Limb (tissue), 2 donors: ENCODE results near the gene CPA5.

Experiments used
- DNase-seq, 2 donors: peaks; one replicate each; pipeline ENCODE4 v3.0.0-alpha.2; 2016; ENCODE audit errors: extremely low spot score in 2 of 2

CPA5 gene

DNA sequence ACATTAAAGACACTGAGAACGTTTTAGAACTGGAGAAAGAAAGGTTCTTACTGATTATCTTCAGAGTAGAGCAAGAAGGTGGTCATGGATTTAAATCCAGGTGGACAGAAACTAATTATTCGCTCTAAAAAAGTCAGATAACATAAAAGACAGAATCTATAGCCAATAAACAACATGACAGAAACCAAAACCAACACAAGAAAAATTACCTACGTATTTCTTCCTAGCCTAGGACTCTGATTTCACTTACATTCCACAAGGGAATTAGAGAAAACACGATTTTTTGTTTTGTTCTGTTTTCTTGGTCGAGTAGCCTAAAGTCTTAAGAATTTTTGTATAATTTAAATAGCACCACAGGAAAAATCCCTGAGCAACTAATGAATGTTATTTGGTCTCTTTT lies 50.8 kb downstream of the CPA5 start:
- DNase-seq: no peak

DNA sequence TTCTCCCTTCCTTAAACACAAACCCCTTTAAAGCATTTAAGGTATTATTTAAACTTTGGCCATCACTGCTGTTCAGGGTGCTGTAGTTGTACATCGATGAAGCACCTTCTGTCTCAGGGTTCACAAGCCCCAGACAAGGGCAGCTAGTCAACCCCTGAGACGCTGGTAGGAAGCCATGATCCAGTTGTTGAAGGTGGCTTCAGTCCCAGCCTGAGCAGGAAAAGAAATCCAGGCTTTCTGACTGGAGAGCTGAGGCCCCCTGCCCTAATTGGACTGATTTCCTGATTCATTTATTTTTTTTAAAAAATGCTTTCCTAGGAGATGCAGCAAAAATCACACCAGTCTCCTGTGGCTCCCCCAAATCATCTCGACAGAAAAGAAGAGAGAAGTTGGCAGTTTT lies 51.5 kb downstream of the CPA5 start:
- DNase-seq: peak in 1 of 2 donors; percentile 48

- DNase-seq: peak in 1 of 2 donors; percentile 83
These were observed 52.6 kb downstream of the CPA5 start for GRCh38 chr7:130397051-130397757.

- no peak for DNase-seq
These were observed 53.1 kb downstream of the CPA5 start for GRCh38 chr7:130397758-130398073.

DNA sequence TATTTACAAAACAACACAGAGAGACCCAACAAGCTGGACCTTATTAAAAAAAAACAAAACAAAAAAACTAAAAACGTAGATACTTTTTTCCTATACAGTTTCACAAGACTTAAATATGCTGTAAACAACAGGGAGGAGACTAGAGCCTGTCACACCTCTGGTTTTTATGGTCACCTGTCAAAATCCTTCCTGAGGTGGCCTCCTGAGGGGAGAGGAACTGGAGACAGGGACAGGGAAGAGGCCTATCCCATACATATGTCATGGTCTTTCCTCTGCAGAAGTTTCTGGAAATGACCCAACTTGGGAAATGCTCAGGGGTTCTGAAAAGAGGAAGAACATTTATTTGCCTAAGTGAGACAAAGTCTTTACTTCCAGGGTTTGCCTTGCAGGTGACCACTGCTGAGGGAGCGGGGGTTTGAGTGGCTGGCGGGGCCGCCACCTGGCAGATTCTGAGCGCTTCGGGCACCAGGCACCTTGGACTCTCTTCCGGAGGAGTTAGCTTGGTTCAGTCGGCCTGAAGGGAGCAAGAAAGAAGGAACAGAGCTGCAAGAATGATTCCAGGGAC lies 54.0 kb downstream of the CPA5 start:
- no peak for DNase-seq

GRCh38 chr7:130400120-130400572 lies 55.5 kb downstream of the CPA5 start:
- DNase-seq: no peak

GRCh38 chr7:130401101-130401500 lies 56.5 kb downstream of the CPA5 start:
- DNase-seq: no peak

GRCh38 chr7:130401578-130401977 lies 57.0 kb downstream of the CPA5 start:
- no peak for DNase-seq

- no peak for DNase-seq
These were observed 60.4 kb downstream of the CPA5 start for GRCh38 chr7:130405003-130405402.

- DNase-seq: no peak
These were observed 64.6 kb downstream of the CPA5 start for GRCh38 chr7:130409067-130409711.

GRCh38 chr7:130409712-130410072 lies 65.1 kb downstream of the CPA5 start:
- DNase-seq: no peak

DNA sequence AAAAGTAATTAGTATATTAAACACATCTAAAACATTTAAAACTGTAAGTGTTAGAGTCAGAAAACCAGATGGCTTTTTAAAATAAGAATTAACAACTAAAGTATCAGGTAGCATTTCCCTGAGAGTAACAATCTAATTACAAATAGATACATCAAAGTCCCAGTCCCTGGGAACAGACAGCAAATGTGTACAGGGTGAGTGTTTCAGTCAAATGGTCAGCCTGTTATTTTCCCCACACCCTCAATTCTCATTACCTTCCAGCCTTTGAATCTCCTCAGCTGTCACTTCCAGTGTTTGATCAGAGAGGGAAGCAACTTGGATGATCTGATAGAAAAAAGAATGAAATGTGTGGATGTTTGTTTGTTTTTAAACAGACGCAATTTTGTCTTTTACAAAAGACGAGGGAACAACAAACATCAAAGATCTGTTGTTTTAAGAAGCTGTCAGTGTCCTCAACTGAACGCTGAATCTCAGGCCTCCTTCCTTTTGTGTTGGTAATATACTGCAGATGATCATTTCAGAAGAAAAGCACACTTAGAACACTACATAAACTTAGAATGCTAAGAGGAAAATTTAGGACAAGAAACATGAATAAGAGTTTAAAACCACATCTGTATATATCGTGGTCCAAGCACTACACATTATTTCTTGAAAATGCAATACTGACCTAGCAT lies 66.4 kb downstream of the CPA5 start:
- DNase-seq: no peak

GRCh38 chr7:130413201-130413600 lies 68.6 kb downstream of the CPA5 start:
- no peak for DNase-seq

GRCh38 chr7:130415006-130415405 lies 70.4 kb downstream of the CPA5 start:
- DNase-seq: no peak

DNA sequence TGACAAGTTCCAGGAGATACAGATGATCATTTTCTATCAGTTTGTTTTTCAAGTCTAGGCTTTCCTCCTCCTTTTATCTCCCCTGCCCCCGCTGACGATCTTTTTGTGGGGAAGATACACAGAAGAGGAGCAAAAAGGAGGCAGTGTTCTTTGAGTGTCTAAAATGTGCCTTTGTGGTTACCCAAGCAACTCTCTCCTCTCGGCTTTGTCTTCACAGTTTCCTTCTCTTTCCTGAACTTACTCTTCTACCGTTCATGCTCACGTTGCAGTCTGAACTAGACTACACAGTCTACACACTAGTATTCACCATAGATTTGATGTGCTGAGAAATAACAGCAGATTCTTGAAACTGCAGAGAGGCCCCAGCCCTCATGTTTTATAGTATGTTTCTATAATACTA lies 72.6 kb downstream of the CPA5 start:
- DNase-seq: no peak

DNA sequence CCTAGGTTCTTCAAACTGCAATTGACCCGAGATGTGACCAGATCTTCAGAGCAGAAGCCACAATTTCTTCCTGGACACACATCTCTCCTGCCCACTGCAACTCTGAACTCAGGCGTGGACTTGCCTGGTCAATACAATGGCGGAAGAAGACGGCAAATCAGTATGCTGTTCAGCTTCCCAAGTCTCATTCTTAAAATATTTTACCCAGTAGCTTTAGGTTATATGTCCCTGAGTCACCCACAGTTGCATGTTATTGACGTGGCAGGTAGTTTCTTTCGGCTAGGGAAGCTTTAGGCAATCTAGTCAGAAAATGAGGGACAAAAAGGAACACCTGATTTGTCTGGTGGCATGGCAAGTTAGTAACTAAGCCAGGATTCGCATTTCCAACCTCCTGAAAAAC lies 73.7 kb downstream of the CPA5 start:
- DNase-seq: no peak
